Hepatocyte (in vitro differentiated cells): Measurements from ENCODE around the gene P4HA3.

ENCODE experiments used
- CTCF ChIP-seq: fragments of 200-600 bp; sonication (generic); IDR thresholded peaks from 2 replicates; pipeline ENCODE4 v1.5.1; 2016; ENCODE audit warnings: antibody characterized with exemption, mild to moderate bottlenecking; ENCODE audit not compliant: poor library complexity
- EZH2 ChIP-seq: fragments of 200-600 bp; sonication (generic); IDR thresholded peaks from 2 replicates; pipeline ENCODE4 v1.6.1; 2016; ENCODE audit warnings: antibody characterized with exemption, mild to moderate bottlenecking, borderline replicate concordance
- EZH2phosphoT487 ChIP-seq: fragments of 200-600 bp; sonication (generic); IDR thresholded peaks from one replicate; pipeline ENCODE4 v1.6.1; 2018; ENCODE audit warnings: antibody characterized with exemption, mild to moderate bottlenecking, low read depth, moderate library complexity; ENCODE audit not compliant: unreplicated experiment, severe bottlenecking

- TF ChIP-seq CTCF (no peak), EZH2phosphoT487 (no peak), EZH2 (no peak)
Observed at GRCh38 chr11:74288911-74289310, 22.5 kb downstream of the P4HA3 start.
